Smooth muscle cell (in vitro differentiated cells): ENCODE measurements around the gene GNB1. TPM values are rescaled to one million over a fixed set of nuclear protein-coding genes. Genes with fewer than 3 reads are reported as not detected.

Experiments used
- DNase-seq: peaks from one replicate; lab custom pipeline; 2025; ENCODE audit not compliant: unreplicated experiment; lab: John Stamatoyannopoulos, UW
- H2AFZ ChIP-seq: fragments of 200-600 bp; sonication (generic); 2 replicates; pipeline ENCODE4 v1.6.0; 2016; ENCODE audit warnings: antibody characterized with exemption, low read depth, mild to moderate bottlenecking
- H3F3A ChIP-seq: fragments of 200-600 bp; sonication (generic); 2 replicates; pipeline ENCODE4 v1.6.0; 2017; ENCODE audit warnings: antibody characterized with exemption, low read depth
- H3K27ac ChIP-seq: fragments of 200-600 bp; sonication (generic); 2 replicates; pipeline ENCODE4 v1.5.1; 2016; ENCODE audit warnings: low read depth, mild to moderate bottlenecking
- H3K27me3 ChIP-seq: fragments of 200-600 bp; sonication (generic); 2 replicates; pipeline ENCODE4 v1.6.1; 2016; ENCODE audit warnings: low read depth, mild to moderate bottlenecking
- H3K36me3 ChIP-seq: fragments of 200-600 bp; sonication (generic); 2 replicates; pipeline ENCODE4 v1.5.1; 2016; ENCODE audit warnings: low read depth
- H3K4me1 ChIP-seq: fragments of 200-600 bp; sonication (generic); 2 replicates; pipeline ENCODE4 v1.5.1; 2016; ENCODE audit warnings: low read depth
- H3K4me2 ChIP-seq: fragments of 200-600 bp; sonication (generic); 2 replicates; pipeline ENCODE4 v1.6.0; 2016; ENCODE audit warnings: mild to moderate bottlenecking
- H3K4me3 ChIP-seq: fragments of 200-600 bp; sonication (generic); 2 replicates; pipeline ENCODE4 v1.5.1; 2016; ENCODE audit warnings: mild to moderate bottlenecking
- H3K79me2 ChIP-seq: fragments of 200-600 bp; sonication (generic); 2 replicates; pipeline ENCODE4 v1.6.0; 2016; ENCODE audit warnings: low read depth, mild to moderate bottlenecking
- H3K9ac ChIP-seq: fragments of 200-600 bp; sonication (generic); 2 replicates; pipeline ENCODE4 v1.6.0; 2016; ENCODE audit warnings: low read depth
- H3K9me3 ChIP-seq: fragments of 200-600 bp; sonication (generic); replicated peaks from 2 replicates; pipeline ENCODE4 v1.5.1; 2016; ENCODE audit warnings: low read depth
- H4K20me1 ChIP-seq: fragments of 200-600 bp; sonication (generic); 2 replicates; pipeline ENCODE4 v1.6.0; 2016; ENCODE audit warnings: low read depth
- CTCF ChIP-seq: fragments of 200-600 bp; sonication (generic); IDR thresholded peaks from 2 replicates; pipeline ENCODE4 v1.5.1; 2017; ENCODE audit warnings: borderline replicate concordance, mild to moderate bottlenecking, antibody characterized with exemption; ENCODE audit not compliant: insufficient read depth, poor library complexity, severe bottlenecking
- WGBS: methylation state at CpG from one replicate; pipeline ENCODE4 v1.1.7; 2016; ENCODE audit warnings: low lambda C conversion rate; 5-methylcytosine and 5-hydroxymethylcytosine counted together
- polyA plus RNA-seq: library from polyadenylated mRNA; unstranded; fragments of >200 nt; fragmentation: Nextera tagmentation; extraction: Ambion mirVana; gene quantifications from 2 replicates; pipeline ENCODE4 v1.2.1, GENCODE V29; 2016
- total RNA-seq: library from RNA; depleted of rRNA; stranded (reverse); fragments of >200 nt; gene quantifications from 2 replicates; pipeline ENCODE4 v1.2.3, GENCODE V29; 2014

Gene GNB1
- total and polyA plus RNA-seq, 2 experiments from 2014 or later: 208 to 293 TPM

- no peak for TF ChIP-seq CTCF
- Histone ChIP-seq H3K9ac (no peak overlapping the region), H3K4me2 (no peak overlapping the region), H3K27me3 (no peaks in the 10 kb centered on the region), H3K9me3 (no peaks in the 10 kb centered on the region), H3K4me1 (no peaks in the 10 kb centered on the region), H3K27ac (no peak overlapping the region), H3K4me3 (no peak overlapping the region), H3F3A (no peaks in the 10 kb centered on the region), H4K20me1 (no peaks in the 10 kb centered on the region), H3K36me3 (no peaks in the 10 kb centered on the region), H3K79me2 (no peaks in the 10 kb centered on the region), H2AFZ (no peak overlapping the region)
- WGBS: 73% methylated on average over 3 of the region's 18 CpGs
- no peak for DNase-seq
Measured at GRCh38 chr1:1924386-1924785, 33.5 kb upstream of the GNB1 start.

GRCh38 chr1:1922956-1923833, 32.3 kb upstream of the GNB1 start:
- H3K9me3 ChIP-seq: no peaks in the 10 kb centered on the region
- H3K4me3 ChIP-seq: no peak overlapping the region
- no peaks in the 10 kb centered on the region for H3F3A ChIP-seq
- no peak overlapping the region for H3K9ac ChIP-seq
- WGBS: 89% methylated on average over 26 of the region's 29 CpGs
- H3K27ac ChIP-seq: no peak overlapping the region
- TF ChIP-seq CTCF: no peak
- H3K27me3 ChIP-seq: no peaks in the 10 kb centered on the region
- H2AFZ ChIP-seq: no peak overlapping the region
- no peaks in the 10 kb centered on the region for H3K79me2 ChIP-seq
- peaks cover 7% of the 10 kb centered on the region for H3K4me1 ChIP-seq
- DNase-seq: no peak
- no peak overlapping the region for H3K4me2 ChIP-seq
- no peaks in the 10 kb centered on the region for H4K20me1 ChIP-seq
- no peaks in the 10 kb centered on the region for H3K36me3 ChIP-seq

- DNase-seq: no peak
- no peaks in the 10 kb centered on the region for H3K79me2 ChIP-seq
- no peaks in the 10 kb centered on the region for H3K9me3 ChIP-seq
- H3K36me3 ChIP-seq: no peaks in the 10 kb centered on the region
- H3K4me3 ChIP-seq: no peak overlapping the region
- TF ChIP-seq CTCF: no peak
- H3K27ac ChIP-seq: no peak overlapping the region
- H3K27me3 ChIP-seq: no peaks in the 10 kb centered on the region
- no peaks in the 10 kb centered on the region for H3F3A ChIP-seq
- no peak overlapping the region for H3K9ac ChIP-seq
- H3K4me2 ChIP-seq: no peak overlapping the region
- no peak overlapping the region for H2AFZ ChIP-seq
- peaks cover 7% of the 10 kb centered on the region for H3K4me1 ChIP-seq
- WGBS: 94% methylated on average over 6 of the region's 6 CpGs
- no peaks in the 10 kb centered on the region for H4K20me1 ChIP-seq
Measured at GRCh38 chr1:1922702-1922955, 31.7 kb upstream of the GNB1 start.
